NCI-H345 treated with DMSO at 0.1 percent for 48 hours (cell line): ENCODE data around the gene ENO2.

Source experiments
- DNase-seq: peaks from one replicate; lab custom pipeline; 2025; ENCODE audit not compliant: unreplicated experiment; lab: John Stamatoyannopoulos, UW

ENO2 gene

DNA sequence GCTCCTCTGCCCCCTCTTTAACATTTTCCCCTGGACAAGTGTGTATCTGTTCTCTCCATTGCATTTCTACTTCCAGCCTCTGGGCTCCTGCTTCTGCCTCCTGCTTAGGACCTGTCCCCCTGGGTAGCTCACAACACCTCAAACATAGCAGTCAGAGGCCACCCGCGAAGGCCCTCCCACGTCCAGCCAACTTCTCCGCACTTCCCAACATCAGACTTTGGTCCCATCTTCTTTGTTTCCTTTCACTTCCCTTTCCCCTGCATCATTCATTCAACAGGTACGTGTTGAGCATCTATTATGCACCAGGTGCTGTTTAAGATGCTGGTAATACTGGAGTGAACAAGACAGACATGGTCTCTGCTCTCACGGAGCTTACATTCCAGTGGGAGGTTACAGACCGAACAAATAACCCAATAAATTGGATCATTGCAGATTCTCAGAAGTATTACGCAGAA, 32.6 kb downstream of the ENO2 start:
- no peak for DNase-seq

DNA sequence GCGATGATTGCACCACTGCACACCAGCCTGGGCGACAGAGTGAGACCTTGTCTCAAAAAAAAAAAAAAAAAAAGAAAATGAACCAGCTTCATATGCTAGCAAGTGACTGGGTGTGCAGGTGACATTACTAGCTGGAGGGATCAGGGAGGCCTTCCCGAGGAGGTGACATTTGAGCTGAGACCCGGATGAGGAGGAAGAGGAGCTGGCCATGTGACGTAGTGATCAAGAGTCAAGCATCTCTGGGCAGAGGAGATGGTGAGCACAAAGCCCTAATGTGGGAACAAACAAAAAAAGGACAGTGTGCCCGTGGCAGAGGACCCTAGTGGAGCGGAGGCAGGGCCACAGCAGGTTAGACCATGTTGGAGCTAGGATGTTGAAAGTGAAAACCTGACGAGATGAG, 33.2 kb downstream of the ENO2 start:
- no peak for DNase-seq

DNA sequence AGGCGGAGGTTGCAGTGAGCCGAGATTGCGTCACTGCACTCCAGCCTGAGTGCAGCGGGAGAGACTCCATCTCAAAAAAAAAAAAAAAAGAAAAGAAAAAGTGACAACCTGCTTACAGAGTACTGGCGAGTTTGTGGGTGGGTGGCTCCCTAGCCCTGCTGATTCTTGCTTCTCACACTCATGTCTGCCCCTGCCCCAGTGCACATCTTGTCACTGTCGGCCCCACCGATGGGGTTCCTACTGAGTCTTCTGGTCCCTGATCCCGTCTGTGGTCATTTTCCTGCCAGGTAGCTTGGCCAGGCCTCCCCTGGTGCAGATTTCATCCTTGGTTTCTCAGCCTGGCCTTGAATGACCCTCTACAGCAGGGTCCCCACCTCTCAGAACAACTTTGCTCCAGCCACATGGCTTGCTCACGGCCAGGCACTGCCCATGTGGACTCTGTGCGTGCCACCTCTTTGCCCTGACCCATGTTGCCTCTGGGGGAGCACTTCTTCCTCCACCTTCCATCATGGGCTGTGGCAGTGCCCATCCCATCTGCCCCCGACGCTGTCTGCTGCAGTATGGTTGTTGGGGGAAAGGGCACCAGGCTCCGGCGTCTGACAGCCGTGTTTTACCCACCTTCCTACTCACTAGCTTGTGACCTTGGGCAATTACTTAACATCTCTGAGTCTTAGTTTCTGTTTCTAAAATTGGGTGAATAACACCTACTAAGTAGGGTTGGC, 34.7 kb downstream of the ENO2 start:
- DNase-seq: no peak

DNA sequence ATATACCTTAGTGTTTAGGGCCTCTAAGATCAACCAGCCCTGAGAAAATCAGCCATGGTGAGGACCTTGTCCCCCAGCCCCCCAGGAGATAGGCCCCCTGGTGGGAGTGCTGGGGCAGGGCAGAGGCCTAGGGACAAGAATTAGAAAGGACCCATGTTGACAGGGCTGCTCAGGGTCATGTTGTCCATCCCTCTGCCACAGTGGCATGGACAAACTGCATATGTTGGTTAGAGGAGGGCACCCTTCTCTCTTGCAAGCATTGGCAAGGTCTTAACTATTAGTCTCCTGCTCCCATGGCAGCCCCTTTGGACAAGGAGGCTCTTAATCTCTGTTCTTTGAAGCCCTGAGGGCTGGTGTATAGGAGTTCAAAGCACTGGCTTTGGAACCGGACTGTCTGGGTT, 36.0 kb downstream of the ENO2 start:
- DNase-seq: no peak

DNA sequence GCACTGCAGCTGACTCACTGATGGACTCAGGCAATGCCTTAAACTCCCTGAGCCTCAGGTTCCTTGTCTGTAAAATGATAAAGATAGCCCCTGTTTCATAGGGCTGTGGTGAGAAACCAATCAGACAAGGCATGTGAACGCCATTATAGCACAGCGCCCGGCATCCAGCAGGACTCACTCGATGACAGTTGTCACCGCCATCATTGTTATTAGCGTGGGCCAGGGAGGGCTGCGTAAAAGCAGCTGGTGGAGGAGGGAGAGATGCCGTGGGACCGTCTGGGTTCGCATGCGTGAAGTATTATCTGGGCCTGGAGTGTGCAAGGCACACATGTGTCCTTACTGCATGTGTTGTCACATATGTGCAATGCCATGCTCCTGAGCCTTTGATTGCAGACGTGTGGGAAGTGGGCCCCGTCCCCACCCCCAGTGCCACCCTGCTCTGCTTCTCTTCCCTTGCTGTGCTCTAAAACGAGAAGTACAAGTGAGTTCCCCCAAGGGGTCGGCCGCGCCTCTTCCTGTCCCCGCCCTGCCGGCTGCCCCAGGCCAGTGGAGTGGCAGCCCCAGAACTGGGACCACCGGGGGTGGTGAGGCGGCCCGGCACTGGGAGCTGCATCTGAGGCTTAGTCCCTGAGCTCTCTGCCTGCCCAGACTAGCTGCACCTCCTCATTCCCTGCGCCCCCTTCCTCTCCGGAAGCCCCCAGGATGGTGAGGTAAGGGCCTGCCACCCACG, 36.6 kb downstream of the ENO2 start, which contains the start of gene PTPN6:
TSS of gene PTPN6 (plus strand) at position 546 of the 730 bp plus-strand sequence. CDS start at position 703, 157 bp downstream.
- DNase-seq: no peak

- DNase-seq: no peak
These were observed 37.3 kb downstream of the ENO2 start for GRCh38 chr12:6951551-6952120.

GRCh38 chr12:6952121-6952862, 37.9 kb downstream of the ENO2 start:
- no peak for DNase-seq

DNA sequence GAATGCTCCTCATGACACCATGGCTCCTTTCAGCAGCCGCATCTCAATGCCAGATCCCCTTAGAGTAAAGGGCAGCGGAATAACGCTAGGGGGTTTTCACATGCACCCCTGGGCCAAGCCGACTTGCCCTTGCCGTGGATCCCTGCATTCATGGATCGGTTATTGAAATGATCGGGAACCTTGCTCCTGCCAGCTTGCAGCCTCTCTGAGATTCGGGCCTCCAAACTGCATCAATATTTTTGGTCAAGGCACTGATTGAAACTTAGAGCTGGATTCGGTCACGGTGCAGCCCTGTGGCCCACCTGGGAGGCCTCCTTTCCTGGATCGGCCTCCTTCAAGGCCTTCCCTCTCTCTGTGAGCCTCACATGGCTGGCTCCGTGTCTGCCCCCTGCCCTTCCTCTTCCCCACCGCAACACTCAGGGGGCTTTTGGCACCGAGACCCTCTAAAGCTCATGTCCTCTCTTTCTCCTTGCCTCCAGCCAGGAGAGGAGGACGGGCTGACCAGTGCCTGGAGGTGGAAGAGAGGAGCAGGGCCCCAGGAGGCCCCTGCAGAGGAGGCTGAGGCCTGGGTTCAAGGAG, 38.6 kb downstream of the ENO2 start:
- DNase-seq: no peak

GRCh38 chr12:6953442-6954315, 39.3 kb downstream of the ENO2 start:
- no peak for DNase-seq

DNA sequence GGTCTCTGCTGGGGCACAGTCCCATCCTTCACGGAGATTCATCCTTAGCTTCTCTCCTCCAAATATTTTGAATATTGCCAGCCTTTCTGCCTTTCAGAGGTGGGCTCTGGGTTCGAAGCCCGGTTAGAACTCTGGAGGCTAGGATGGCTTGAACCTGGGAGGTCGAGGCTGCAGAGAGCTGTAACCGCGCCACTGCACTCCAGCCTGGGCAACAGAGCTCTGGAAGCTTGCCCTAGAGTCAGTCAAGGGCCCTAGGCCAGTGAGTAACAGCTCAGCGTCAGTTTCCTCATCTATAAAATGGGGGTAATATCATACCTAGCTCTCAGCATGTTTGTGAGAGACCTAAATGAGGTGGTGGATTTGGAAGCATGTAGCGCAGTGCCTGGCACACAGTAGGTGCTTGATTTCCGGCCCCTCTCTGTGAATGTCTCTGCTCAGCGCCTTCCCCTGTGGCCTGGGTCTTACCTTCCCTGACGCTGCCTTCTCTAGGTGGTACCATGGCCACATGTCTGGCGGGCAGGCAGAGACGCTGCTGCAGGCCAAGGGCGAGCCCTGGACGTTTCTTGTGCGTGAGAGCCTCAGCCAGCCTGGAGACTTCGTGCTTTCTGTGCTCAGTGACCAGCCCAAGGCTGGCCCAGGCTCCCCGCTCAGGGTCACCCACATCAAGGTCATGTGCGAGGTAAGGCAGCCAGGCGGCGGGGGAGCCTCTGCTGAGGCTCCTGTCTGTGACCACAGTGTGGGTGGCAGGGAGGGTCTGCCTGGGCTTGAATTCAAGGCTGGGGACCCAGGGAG, 40.1 kb downstream of the ENO2 start:
- no peak for DNase-seq

DNA sequence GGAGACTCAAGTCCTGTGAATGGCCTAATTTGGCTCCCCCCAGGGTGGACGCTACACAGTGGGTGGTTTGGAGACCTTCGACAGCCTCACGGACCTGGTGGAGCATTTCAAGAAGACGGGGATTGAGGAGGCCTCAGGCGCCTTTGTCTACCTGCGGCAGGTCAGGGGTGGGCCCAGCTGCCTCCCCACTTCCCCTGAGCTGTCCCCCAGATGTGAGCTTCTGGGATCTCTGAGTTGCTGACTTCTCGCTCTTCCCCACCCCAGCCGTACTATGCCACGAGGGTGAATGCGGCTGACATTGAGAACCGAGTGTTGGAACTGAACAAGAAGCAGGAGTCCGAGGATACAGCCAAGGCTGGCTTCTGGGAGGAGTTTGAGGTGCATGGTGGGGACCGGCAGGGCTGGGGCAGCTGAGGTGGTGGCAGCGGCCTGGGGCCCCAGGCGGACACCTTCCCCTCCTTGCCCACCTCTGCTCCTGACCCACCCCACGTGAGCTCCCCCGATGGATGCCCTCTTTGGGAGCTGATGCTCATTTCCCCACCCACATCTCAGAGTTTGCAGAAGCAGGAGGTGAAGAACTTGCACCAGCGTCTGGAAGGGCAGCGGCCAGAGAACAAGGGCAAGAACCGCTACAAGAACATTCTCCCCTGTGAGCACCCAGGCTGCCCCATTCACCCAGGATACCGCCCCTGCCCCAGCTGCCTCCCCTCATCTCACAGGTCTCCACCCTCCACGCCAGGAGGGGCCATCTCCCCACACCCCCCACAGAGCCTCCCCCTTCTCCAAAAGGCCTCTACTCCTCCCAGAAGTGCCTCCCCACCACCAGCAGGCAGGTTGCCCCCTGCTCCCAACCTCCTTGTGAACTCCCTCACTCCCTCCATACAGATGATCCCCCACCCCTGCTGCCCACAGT, 41.0 kb downstream of the ENO2 start:
- no peak for DNase-seq

DNA sequence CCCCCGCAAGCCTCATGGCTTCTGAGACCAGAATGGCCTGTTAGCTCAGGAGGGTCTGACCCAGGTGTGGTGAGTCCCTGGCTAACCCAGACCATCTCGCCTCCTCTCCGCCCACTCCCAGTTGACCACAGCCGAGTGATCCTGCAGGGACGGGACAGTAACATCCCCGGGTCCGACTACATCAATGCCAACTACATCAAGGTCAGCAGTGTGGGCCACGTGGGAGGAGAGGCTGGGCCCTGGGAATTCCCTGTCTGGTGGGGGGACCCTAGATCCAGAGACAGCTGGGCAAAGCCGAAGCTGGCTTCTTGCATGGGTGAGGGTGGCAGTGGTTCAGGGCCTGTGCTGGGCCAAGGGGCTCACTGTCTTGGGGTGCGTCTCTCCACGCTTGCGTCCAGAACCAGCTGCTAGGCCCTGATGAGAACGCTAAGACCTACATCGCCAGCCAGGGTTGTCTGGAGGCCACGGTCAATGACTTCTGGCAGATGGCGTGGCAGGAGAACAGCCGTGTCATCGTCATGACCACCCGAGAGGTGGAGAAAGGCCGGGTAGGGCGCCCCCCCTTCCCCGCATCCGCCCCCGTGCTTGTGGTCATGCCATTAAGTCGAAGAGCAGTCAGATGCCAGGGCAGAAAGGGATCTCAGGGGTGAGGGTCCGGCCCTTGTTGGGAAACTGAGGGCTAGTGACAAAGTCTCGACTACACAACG, 41.8 kb downstream of the ENO2 start:
- no peak for DNase-seq

DNA sequence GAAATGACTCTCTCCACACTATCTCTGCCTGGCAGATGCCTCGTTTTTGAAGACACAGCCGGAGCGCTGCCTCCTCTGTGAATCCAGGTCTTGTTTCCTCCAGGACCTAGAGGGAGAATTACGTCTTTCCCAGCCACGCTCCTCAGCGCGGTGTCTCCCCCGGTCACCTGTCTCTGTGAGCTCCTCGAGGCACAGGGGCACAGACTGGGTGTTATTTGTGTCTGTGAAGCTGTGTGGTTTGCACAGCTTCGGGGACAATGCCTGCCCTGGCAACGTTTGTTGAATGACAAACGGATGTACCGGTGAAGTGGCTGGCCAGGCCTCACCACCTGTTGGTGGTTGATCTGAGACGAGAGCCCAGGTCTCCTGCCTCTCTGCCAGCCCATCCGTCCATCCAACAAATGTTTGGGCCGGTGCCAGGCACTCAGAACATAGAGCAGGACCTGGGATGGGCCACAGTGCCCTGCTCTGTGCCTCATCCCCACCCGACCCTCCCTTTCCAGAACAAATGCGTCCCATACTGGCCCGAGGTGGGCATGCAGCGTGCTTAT, 42.8 kb downstream of the ENO2 start:
- DNase-seq: no peak

- no peak for DNase-seq
These were observed 43.6 kb downstream of the ENO2 start for GRCh38 chr12:6957741-6958608.

- no peak for DNase-seq
These were observed 44.3 kb downstream of the ENO2 start for GRCh38 chr12:6958609-6959057.

- no peak for DNase-seq
These were observed 44.9 kb downstream of the ENO2 start for GRCh38 chr12:6959058-6959804.
